22Rv1 (cell line): ENCODE results near the gene ARHGAP42.

Experiments
- CTCF ChIP-seq: fragments of 450-650 bp; IDR thresholded peaks from 2 replicates; pipeline ENCODE4 v1.5.1; 2017; ENCODE audit warnings: mild to moderate bottlenecking
- ZFX ChIP-seq: fragments of 450-650 bp; IDR thresholded peaks from 2 replicates; pipeline ENCODE4 v1.6.1; 2017; ENCODE audit warnings: antibody characterized with exemption, borderline replicate concordance

- TF ChIP-seq CTCF = no peak
- no peak for TF ChIP-seq ZFX
Observed at GRCh38 chr11:100949443-100949842, 262.4 kb downstream of the ARHGAP42 start.
